ENCODE measurements around the gene HP1BP3.

DNA sequence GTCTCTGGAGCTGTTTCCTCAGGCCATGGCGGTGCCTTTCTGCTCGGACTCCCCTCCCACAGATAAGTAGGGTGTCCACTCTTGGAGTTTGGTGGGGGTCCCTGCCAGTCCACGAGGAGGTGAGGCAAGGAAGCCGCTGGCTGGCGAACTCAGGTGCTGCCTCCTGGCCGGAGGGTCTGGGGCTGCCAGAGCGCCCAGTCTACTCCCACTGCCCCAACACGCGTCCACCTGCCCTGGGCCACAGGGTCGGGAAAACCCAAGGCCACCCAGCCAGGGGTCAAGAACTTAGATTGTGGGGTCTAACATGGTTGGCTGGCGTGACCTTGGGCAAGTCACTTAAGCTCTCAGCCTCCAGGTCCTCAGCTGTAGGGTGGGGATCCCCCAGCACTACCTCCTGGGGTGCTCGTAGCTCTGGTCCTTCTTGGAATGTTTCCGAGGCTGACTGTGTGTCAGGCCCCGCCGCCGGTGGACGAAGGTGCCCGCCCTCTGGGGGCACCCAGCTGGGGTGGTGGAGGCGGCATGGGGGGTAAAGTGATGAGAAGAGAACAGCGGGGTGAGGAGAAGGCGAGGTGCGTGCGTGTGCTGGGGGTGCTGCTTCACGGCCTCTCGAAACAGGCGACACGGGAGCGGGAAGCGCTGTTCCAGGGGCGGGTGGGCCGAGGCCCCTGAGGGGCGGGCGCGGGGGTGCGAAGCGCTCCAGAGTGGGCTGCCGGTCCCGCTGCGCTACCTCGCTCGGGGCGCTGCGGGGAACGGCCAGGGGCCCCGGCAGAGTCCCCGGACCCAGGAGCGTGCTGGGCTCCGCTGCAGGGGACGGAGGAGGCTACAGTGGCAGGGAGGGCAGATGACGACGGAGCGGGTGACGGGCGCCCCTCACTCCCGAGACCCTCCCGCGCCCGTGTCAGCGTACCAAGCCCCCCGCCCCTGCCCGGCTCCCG is 55.8 kb downstream of the HP1BP3 start:
- TF ChIP-seq CTCF (conservative IDR thresholded peaks at IDR 0.05): no peak
- TF ChIP-seq ZFX (IDR thresholded peaks at IDR 0.05): no peak
